ENCODE data around the gene CCDC68. TPM values are rescaled to one million over a fixed set of nuclear protein-coding genes. Genes with fewer than 3 reads are reported as not detected.

CCDC68 gene
- total RNA-seq, 4 donors from 2014 or later: 3.6 to 8.3 (median 5.5) TPM

DNA sequence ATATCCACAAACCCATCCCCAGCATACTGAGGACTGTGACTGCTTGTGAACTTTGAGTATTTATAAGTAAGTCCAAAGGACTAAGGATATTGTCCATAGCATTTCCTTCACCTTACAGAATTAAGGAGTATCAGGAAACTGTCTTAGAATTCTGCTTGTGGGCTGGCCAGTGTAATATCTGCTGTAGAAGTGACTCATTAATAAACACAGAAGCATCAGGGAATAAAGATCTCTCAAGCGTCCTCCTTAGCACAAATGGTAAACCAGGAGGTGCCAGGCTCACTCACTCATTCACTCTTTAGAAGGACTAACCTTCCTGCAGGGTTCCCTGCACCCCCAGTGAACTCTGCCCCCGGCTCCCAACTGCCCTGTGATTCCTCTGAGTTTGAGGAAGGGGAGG, 31.0 kb downstream of the CCDC68 start:
- no peak for TF ChIP-seq CTCF (IDR thresholded peaks at IDR 0.05)
- TF ChIP-seq EP300 (IDR thresholded peaks at IDR 0.05): no peak
- no peak for TF ChIP-seq POLR2A (IDR thresholded peaks at IDR 0.05)
- TF ChIP-seq POLR2AphosphoS5 (IDR thresholded peaks at IDR 0.05): no peak
- Histone ChIP-seq H3K4me3 (no peak overlapping the region), H3K9me3 (no peaks in the 10 kb centered on the region), H3K36me3 (no peaks in the 10 kb centered on the region), H3K27me3 (no peaks in the 10 kb centered on the region), H3K4me1 (no peaks in the 10 kb centered on the region), H3K27ac (no peak overlapping the region)
- ATAC-seq: no peak
- 74 to 91% methylated on average over 2 of the region's 2 CpGs for WGBS, 2 donors (ENCODE audit: low coverage in 1 of 2)

GRCh38 chr18:54926593-54927325, 32.5 kb downstream of the CCDC68 start:
- Histone ChIP-seq H3K27me3 (no peaks in the 10 kb centered on the region), H3K4me3 (no peak overlapping the region), H3K27ac (no peak overlapping the region), H3K36me3 (no peaks in the 10 kb centered on the region), H3K9me3 (no peaks in the 10 kb centered on the region), H3K4me1 (no peaks in the 10 kb centered on the region)
- ATAC-seq: no peak
- TF ChIP-seq POLR2A (IDR thresholded peaks at IDR 0.05) (no peak), EP300 (IDR thresholded peaks at IDR 0.05) (no peak), POLR2AphosphoS5 (IDR thresholded peaks at IDR 0.05) (no peak), CTCF (IDR thresholded peaks at IDR 0.05) (no peak)
- 86 to 96% methylated on average over 1 to 3 of the region's 3 CpGs for WGBS, 2 donors (ENCODE audit: low coverage in 1 of 2)

DNA sequence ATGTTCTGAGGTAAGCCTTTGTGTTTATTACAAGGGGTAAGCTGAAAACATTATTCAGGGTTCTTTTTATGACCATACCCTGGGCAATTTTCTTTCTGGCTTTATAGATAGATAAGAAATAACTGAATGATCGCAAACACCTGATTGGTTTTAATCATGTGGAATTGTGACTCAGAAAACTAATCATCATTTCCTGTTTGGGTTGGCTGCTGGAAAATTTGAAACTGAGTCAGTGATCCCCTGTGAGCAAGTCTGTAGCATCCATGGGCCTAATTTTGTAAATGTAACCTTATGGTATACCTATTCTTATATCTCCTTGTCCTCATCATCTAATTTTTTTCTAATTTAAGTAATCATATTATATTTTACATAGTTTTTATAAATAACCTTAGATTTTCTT, 34.3 kb downstream of the CCDC68 start:
- Histone ChIP-seq H3K27me3 (no peaks in the 10 kb centered on the region), H3K9me3 (no peaks in the 10 kb centered on the region), H3K4me1 (no peaks in the 10 kb centered on the region), H3K27ac (no peak overlapping the region), H3K36me3 (no peaks in the 10 kb centered on the region), H3K4me3 (no peak overlapping the region)
- TF ChIP-seq EP300 (IDR thresholded peaks at IDR 0.05) (no peak), CTCF (IDR thresholded peaks at IDR 0.05) (no peak), POLR2A (IDR thresholded peaks at IDR 0.05) (no peak), POLR2AphosphoS5 (IDR thresholded peaks at IDR 0.05) (no peak)
- 95 to 100% methylated on average over 1 of the region's 1 CpG for WGBS, 2 donors (ENCODE audit: low coverage in 1 of 2)
- ATAC-seq: no peak

DNA sequence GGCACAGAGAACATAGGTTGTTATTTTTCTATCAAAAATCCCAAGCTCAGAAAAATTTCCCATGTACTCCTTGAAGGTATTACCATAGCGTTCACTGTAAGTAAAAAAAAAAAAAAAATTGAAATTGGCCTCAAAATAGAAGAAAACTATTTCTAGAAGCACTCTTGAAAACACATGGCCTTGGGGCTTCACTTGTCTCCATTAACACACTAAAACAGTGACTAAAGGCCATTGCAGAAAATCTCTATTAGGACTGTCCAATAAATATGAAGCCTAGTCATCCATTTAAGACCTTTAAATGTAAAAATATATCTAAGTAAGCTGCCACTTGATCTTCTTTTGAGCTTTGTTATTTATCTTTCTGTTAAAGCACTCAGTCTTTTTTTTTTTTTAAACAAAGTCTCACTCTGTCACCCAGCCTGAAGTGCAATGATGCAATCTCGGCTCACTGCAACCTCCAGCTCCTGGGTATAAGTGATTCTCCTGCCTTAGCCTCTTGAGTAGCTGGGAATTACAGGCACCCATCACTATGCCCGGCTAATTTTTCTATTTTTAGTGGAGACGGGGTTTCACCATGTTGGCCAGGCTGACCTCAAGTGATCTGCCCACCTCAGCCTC, 35.8 kb downstream of the CCDC68 start:
- TF ChIP-seq EP300 (IDR thresholded peaks at IDR 0.05) (no peak), POLR2AphosphoS5 (IDR thresholded peaks at IDR 0.05) (no peak), POLR2A (IDR thresholded peaks at IDR 0.05) (no peak), CTCF (IDR thresholded peaks at IDR 0.05) (no peak)
- no peaks in the 10 kb centered on the region for H3K36me3 ChIP-seq

DNA sequence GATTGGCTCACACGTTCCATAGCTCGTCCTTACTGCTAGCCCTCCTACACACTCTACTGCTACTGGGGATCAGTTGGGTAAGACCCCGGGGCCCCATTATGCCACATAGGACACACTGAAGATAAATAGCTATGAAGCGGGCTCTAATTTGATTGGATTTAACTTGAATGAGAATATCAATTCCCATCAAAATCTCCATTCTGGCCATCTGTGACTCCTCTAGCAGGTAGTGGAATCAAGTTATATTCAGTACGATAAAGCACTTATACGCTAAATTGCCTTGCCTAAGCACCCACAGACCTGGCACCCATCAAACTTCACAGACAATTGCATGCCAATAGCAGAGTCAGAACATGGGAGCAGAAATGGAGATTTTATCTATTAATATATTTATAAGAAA, 39.8 kb downstream of the CCDC68 start:
- TF ChIP-seq EP300 (IDR thresholded peaks at IDR 0.05) (no peak), POLR2AphosphoS5 (IDR thresholded peaks at IDR 0.05) (no peak), POLR2A (IDR thresholded peaks at IDR 0.05) (no peak), CTCF (IDR thresholded peaks at IDR 0.05) (no peak)
- no peak for ATAC-seq
- Histone ChIP-seq H3K27ac (no peak overlapping the region), H3K4me1 (no peaks in the 10 kb centered on the region), H3K36me3 (no peaks in the 10 kb centered on the region), H3K4me3 (no peak overlapping the region), H3K9me3 (no peaks in the 10 kb centered on the region), H3K27me3 (no peaks in the 10 kb centered on the region)
- WGBS, 2 donors (ENCODE audit: low coverage in 1 of 2): 83 to 92% methylated on average over 6 of the region's 6 CpGs

More for the DNA sequence above, 35.8 kb downstream of the CCDC68 start:
- Histone ChIP-seq H3K9me3 (no peaks in the 10 kb centered on the region), H3K27ac (no peak overlapping the region), H3K4me1 (no peaks in the 10 kb centered on the region), H3K4me3 (no peak overlapping the region), H3K27me3 (no peaks in the 10 kb centered on the region)
- no peak for ATAC-seq
- 75 to 77% methylated on average over 4 of the region's 4 CpGs for WGBS, 2 donors (ENCODE audit: low coverage in 1 of 2)

Data from gastroesophageal sphincter (tissue), 4 donors.